ENCODE results near the gene C11orf24. TPM values are rescaled to one million over a fixed set of nuclear protein-coding genes. Genes with fewer than 3 reads are reported as not detected.

C11orf24 gene
- total and polyA plus RNA-seq, 12 donors = 8.8 to 46.5 (median 26.8) TPM

DNA sequence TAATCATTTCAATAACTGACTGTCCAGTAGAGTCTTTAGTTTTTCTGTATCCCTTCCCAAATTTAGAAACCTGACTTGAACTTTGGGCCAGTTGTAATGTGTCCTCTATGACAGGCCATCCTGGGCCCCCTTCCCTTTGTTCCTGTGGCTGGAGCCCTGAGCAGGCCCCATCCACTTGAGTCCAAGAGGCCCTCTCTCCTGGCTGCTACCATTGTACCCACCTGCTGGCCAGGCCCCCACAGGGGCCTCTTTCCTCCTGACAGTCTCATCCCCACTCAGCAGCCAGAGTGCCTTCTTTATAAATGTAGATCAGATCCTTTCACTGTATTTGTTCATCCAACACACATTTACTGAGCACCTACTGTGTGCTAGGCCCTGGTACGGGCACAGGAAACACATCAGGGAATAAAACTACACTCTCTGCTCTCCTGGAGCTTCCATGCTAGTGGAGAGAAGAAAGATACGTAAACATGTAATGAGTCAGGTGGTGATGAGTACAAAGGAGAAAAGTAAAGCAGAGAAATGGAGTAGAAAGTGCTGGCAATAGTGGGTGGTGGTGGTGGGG lies 37.9 kb upstream of the C11orf24 start:
- H3K4me1 ChIP-seq (replicated peaks in 1 of 2) = peaks cover 14 to 15% of the 10 kb centered on the region in 2 donors
- WGBS, 4 donors = 87 to 100% (median 93%) methylated on average over 2 of the region's 2 CpGs
- H3K4me3 ChIP-seq = no peak overlapping the region
- intact Hi-C loops (cut with DNase I) = loop anchor here (5.0 to 10.0 kb wide), 3 partner anchors 63 to 135 kb away; no protein-coding TSS in a partner anchor
- DNase-seq = no peak
- H3K27me3 ChIP-seq = no peaks in the 10 kb centered on the region
- TF ChIP-seq, protein P1, sequence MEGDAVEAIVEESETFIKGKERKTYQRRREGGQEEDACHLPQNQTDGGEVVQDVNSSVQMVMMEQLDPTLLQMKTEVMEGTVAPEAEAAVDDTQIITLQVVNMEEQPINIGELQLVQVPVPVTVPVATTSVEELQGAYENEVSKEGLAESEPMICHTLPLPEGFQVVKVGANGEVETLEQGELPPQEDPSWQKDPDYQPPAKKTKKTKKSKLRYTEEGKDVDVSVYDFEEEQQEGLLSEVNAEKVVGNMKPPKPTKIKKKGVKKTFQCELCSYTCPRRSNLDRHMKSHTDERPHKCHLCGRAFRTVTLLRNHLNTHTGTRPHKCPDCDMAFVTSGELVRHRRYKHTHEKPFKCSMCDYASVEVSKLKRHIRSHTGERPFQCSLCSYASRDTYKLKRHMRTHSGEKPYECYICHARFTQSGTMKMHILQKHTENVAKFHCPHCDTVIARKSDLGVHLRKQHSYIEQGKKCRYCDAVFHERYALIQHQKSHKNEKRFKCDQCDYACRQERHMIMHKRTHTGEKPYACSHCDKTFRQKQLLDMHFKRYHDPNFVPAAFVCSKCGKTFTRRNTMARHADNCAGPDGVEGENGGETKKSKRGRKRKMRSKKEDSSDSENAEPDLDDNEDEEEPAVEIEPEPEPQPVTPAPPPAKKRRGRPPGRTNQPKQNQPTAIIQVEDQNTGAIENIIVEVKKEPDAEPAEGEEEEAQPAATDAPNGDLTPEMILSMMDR (IDR thresholded peaks at IDR 0.05) = no peak
- no peak for TF ChIP-seq POLR2A (IDR thresholded peaks at IDR 0.05)
- no peak overlapping the region for H3K27ac ChIP-seq
- H3K36me3 ChIP-seq (replicated peaks in 1 of 2) = no peaks in the 10 kb centered on the region
- no peaks in the 10 kb centered on the region for H3K9me3 ChIP-seq (replicated peaks in 1 of 3)

DNA sequence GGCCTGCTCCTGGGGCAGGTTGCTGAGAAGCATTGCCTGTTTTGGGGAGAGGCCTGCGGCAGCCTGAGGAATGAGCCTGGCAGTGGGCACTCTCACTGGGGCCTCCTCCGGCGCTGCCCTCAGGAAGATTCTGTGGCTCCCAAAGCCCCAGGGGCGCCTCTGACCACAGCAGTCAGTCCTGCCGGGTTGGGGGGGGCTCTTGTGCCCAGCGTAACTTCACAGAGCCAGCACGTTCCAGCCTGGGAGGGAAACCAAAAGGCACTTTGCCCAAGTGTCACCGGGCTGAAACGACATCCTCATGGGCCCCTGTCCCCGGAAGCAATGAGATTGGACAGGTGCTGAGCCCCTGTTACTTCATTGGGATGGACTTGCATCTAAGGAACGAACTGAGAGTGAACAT lies 36.3 kb upstream of the C11orf24 start:
- no peak overlapping the region for H3K27ac ChIP-seq
- 87 to 92% (median 90%) methylated on average over 6 to 11 of the region's 11 CpGs for WGBS, 4 donors
- no peaks in the 10 kb centered on the region for H3K9me3 ChIP-seq (replicated peaks in 1 of 3)
- no peak for DNase-seq
- peaks cover 4 to 6% of the 10 kb centered on the region in 2 donors for H3K4me1 ChIP-seq (replicated peaks in 1 of 2)
- intact Hi-C loops (cut with DNase I) = loop anchor here in 1 of 2 donors (10.0 kb wide), 1 partner anchor 137 kb away; no protein-coding TSS in a partner anchor
- H3K36me3 ChIP-seq (replicated peaks in 1 of 2) = no peaks in the 10 kb centered on the region
- TF ChIP-seq POLR2A (IDR thresholded peaks at IDR 0.05) = no peak
- TF ChIP-seq, protein P1 (IDR thresholded peaks at IDR 0.05) = no peak
- H3K27me3 ChIP-seq = no peaks in the 10 kb centered on the region
- no peak overlapping the region for H3K4me3 ChIP-seq

DNA sequence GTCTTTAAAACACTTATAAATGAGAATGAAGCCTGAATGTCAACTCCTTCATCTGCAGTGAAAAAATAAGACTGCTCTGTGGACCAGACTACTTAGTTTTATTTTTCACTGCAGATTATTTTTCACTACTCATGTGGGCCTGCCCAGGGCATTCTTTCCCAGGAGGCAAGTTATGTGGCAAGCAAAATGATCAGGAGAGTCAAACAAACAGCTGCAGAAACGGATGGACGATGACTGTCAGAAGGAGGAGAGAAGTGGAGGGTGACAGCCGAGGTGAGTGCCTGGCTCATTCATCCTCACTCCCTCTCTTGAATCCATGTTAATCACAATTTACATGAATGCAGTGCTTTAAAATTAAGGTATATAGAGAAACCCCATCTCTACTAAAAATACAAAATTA lies 34.9 kb upstream of the C11orf24 start:
- DNase-seq = no peak
- WGBS, 4 donors = 86 to 97% (median 97%) methylated on average over 3 of the region's 3 CpGs
- no peaks in the 10 kb centered on the region for H3K36me3 ChIP-seq (replicated peaks in 1 of 2)
- H3K27ac ChIP-seq = no peak overlapping the region
- no peak overlapping the region for H3K4me3 ChIP-seq
- intact Hi-C loops (cut with DNase I) = loop anchor here in 1 of 2 donors (10.0 kb wide), 1 partner anchor 138 kb away; no protein-coding TSS in a partner anchor
- H3K9me3 ChIP-seq (replicated peaks in 1 of 3) = no peaks in the 10 kb centered on the region
- no peaks in the 10 kb centered on the region for H3K27me3 ChIP-seq
- TF ChIP-seq, protein P1 (IDR thresholded peaks at IDR 0.05) = no peak
- TF ChIP-seq POLR2A (IDR thresholded peaks at IDR 0.05) = no peak
- H3K4me1 ChIP-seq (replicated peaks in 1 of 2) = peaks cover 10% of the 10 kb centered on the region in 2 donors

DNA sequence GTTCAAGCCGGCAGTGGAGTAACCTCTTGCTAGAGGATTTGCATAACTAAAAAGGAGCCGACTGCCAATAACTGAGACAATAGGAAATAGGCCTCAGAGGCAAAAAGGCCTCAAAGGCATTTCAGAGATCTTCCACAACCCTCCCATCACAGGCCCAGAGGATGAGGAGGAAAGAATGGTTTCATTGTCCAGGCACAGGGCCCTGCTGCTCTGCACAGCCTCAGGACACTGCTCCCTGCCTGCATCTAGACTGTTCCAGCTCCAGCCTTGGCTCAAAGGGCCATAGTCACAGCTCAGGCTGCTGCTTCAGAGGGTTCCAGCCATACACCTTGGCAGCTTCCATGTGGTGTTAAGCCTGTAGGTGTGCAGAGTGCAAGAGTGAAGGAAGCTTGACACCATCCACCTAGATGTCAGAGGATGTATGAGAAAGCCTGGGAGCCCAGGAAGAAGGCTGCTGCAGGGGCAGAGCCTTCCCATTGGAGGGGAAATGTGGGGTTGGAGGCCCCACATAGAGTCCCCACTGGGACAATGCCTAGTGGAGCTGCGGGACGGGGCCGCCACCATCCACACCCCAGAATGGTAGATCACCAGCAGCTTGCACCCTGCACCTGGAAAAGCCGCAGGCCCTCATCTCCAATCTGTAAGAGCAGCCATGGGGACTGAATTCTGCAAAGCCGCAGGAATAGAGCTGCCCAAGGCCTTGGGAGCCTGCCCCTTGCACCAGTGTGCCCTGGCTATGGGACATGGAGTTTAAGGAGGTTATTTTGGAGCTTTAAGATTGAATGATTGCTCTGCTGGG lies 32.4 kb upstream of the C11orf24 start:
- no peaks in the 10 kb centered on the region for H3K36me3 ChIP-seq (replicated peaks in 1 of 2)
- TF ChIP-seq, protein P1 (IDR thresholded peaks at IDR 0.05) = no peak
- TF ChIP-seq POLR2A (IDR thresholded peaks at IDR 0.05) = no peak
- H3K27me3 ChIP-seq = no peaks in the 10 kb centered on the region
- H3K4me3 ChIP-seq = no peak overlapping the region
- no peak for DNase-seq
- peaks cover 10% of the 10 kb centered on the region in 2 donors for H3K4me1 ChIP-seq (replicated peaks in 1 of 2)
- intact Hi-C loops (cut with DNase I) = loop anchor here in 1 of 2 donors (10.0 kb wide), 1 partner anchor 141 kb away; no protein-coding TSS in a partner anchor
- no peak overlapping the region for H3K27ac ChIP-seq
- no peaks in the 10 kb centered on the region for H3K9me3 ChIP-seq (replicated peaks in 1 of 3)
- WGBS, 4 donors = 93 to 96% (median 94%) methylated on average over 6 to 7 of the region's 7 CpGs
